ENCODE results near the gene TADA2B. TPM values are rescaled to one million over a fixed set of nuclear protein-coding genes. Genes with fewer than 3 reads are reported as not detected.
A peak's percentile ranks its signal among the peaks of the same experiment; 100 is the strongest.

Gene TADA2B
- total and polyA plus RNA-seq, 11 donors, result 15.3 to 40.2 (median 30.8) TPM

- TF ChIP-seq POLR2A (IDR thresholded peaks at IDR 0.05) (no peak), CTCF (IDR thresholded peaks at IDR 0.05) (no peak)
- H3K4me1 ChIP-seq, result peaks cover 0 to 45% (median 12%) of the 10 kb centered on the region in 12 donors
- ATAC-seq, result no peak
- no peak overlapping the region for H3K4me3 ChIP-seq
- H3K9me3 ChIP-seq, result no peaks in the 10 kb centered on the region
- peaks cover 0 to 82% (median 68%) of the 10 kb centered on the region in 9 donors for H3K36me3 ChIP-seq
- intact Hi-C loops (cut with DNase I), result no loop called here
- DNase-seq, result peak in 1 of 5 donors; percentile 11
- no peak overlapping the region for H3K27ac ChIP-seq
- no peaks in the 10 kb centered on the region for H3K27me3 ChIP-seq
- 91 to 94% (median 93%) methylated on average over 6 of the region's 6 CpGs for WGBS, 4 donors
These were observed 18.6 kb downstream of the TADA2B start for GRCh38 chr4:7061815-7062214.

- H3K36me3 ChIP-seq, result peaks cover 0 to 74% (median 62%) of the 10 kb centered on the region in 9 donors
- H3K27ac ChIP-seq, result no peak overlapping the region
- TF ChIP-seq POLR2A (IDR thresholded peaks at IDR 0.05) (no peak), CTCF (IDR thresholded peaks at IDR 0.05) (no peak)
- no peak for DNase-seq
- no peaks in the 10 kb centered on the region for H3K27me3 ChIP-seq
- 92 to 99% (median 97%) methylated on average over 4 of the region's 4 CpGs for WGBS, 4 donors
- no peaks in the 10 kb centered on the region for H3K9me3 ChIP-seq
- H3K4me1 ChIP-seq, result peaks cover 0 to 50% (median 17%) of the 10 kb centered on the region in 12 donors
- ATAC-seq, result no peak
- intact Hi-C loops (cut with DNase I), result no loop called here
- H3K4me3 ChIP-seq, result no peak overlapping the region
These were observed 19.6 kb downstream of the TADA2B start for GRCh38 chr4:7062816-7063215.

DNA sequence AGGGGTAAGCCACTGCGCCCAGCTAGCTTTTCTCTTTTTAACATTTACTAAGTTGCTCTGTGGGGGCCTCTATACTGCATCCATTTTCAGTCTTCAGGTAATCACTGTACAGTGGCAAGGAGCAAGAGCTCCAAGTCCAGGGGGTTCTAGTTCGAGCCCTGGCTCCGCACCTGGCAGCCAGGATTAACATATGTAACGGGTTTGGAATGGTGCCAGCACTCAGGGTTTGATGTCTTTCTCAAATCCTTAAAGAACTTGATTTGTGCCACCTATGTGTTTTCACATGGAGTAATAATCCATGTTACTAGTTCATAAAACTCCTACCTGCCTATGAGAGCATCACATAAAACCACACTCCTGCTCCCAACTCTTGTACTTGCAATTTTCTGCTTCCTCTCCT is 20.2 kb downstream of the TADA2B start:
- Histone ChIP-seq H3K9me3 (no peaks in the 10 kb centered on the region), H3K27me3 (no peaks in the 10 kb centered on the region), H3K4me1 (peaks cover 0 to 45% (median 17%) of the 10 kb centered on the region in 12 donors), H3K4me3 (no peak overlapping the region), H3K36me3 (peaks cover 0 to 71% (median 62%) of the 10 kb centered on the region in 9 donors), H3K27ac (no peak overlapping the region)
- intact Hi-C loops (cut with DNase I), result no loop called here
- TF ChIP-seq CTCF (IDR thresholded peaks at IDR 0.05) (no peak), POLR2A (IDR thresholded peaks at IDR 0.05) (no peak)
- no peak for ATAC-seq
- DNase-seq, result peak in 1 of 5 donors; percentile 9
- whole genome bisulfite sequencing, 4 donors, result 81 to 84% (median 81%) methylated on average over 4 of the region's 4 CpGs

- H3K27ac ChIP-seq, result no peak overlapping the region
- no peaks in the 10 kb centered on the region for H3K27me3 ChIP-seq
- whole genome bisulfite sequencing, 4 donors, result 95 to 96% (median 96%) methylated on average over 11 of the region's 11 CpGs
- intact Hi-C loops (cut with DNase I), result loop anchor here in 4 of 10 donors (2.0 to 5.0 kb wide), 5 partner anchors 21 to 284 kb away; partner anchors contain the start of genes KIAA0232 (in 1 of the 4) and TBC1D14 (in 1 of the 4)
- ATAC-seq (no peak), DNase-seq (peak in 1 of 5 donors; percentile 13)
- no peaks in the 10 kb centered on the region for H3K9me3 ChIP-seq
- TF ChIP-seq POLR2A (IDR thresholded peaks at IDR 0.05), result no peak
- no peak for TF ChIP-seq CTCF (IDR thresholded peaks at IDR 0.05)
- peak overlapping the region in 2 of 12 donors; percentile 81 to 99 for H3K4me3 ChIP-seq
- H3K36me3 ChIP-seq, result peaks cover 0 to 44% (median 38%) of the 10 kb centered on the region in 9 donors
- peaks cover 3 to 41% (median 22%) of the 10 kb centered on the region in 12 donors for H3K4me1 ChIP-seq
These were observed 22.8 kb downstream of the TADA2B start for GRCh38 chr4:7066006-7066405.
